ENCODE measurements around the gene GCLM. TPM values are rescaled to one million over a fixed set of nuclear protein-coding genes. Genes with fewer than 3 reads are reported as not detected.
"Not testable (repeated sequence)": the region's sequence is repeated elsewhere in the genome, so short reads cannot be mapped to it uniquely, and the experiment has no call there.

The GCLM gene, protein sequence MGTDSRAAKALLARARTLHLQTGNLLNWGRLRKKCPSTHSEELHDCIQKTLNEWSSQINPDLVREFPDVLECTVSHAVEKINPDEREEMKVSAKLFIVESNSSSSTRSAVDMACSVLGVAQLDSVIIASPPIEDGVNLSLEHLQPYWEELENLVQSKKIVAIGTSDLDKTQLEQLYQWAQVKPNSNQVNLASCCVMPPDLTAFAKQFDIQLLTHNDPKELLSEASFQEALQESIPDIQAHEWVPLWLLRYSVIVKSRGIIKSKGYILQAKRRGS
- 11.6 TPM for total RNA-seq

DNA sequence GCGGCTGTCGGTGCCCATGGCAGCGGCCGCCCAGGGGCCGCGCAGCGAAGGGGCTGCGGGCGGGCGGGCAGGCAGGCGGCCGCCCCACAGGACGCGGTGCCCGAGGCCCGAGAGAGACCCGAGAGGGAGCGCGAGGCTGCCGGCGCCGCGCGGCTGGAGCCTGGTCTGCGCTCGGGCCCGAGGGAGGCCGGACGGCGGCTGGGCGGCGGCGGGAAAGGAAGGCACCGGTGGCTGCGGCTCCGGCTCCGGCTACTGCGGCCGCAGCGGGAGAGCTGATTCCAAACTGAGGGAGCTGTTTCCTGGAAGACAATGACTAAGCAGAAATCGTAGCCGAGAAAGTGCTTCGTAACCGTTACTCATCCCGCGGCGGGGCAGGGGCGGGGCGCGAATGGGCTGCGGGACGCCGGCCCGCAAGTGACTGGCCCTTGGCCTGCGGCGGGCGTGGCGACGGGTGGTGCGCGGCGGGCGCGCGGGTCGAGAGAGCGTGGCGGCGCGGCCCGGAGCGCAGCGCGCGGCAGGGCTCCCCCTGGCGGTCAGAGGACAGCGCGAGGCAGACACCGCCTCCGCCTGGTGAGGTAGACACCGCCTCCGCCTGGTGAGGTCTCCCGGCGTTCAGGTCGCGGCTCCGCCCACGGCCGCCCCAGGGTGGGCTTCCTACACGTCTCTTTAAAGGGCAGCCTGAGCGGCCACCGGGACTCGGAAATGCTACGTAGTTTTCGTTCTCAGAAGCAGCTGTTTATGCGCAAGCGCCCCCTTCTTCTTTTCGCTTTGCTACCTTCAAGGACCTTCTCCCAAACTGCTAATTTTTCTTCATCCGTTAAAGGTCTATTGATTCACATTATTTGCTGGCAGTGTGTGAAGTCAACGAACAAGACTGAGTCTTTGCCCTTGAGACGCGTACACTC lies at the start of gene GCLM:
Gene GCLM, minus strand, starts transcription at position 285 of the 905 bp plus-strand sequence. Its CDS starts 267 bp downstream, at position 18.
- ATAC-seq = peak; percentile 98

DNA sequence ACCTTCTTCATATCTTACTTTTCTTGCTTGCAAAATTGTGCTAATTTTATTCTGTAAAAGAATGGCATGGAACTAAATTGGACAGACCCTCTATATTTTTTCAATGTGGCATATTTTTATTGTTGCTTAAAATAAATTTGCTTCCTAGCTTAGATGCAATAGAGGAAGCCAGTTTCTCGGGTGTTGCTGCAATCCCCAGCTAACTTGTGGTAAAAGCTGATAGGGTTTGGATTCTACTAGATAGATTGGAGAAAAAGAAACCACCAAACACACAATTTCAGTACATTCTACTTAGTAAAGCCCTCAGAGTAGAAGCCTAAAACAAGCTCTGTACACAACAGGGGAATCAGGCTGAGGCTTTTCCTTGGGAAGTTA lies 49.5 kb upstream of the GCLM start:
- no peak for ATAC-seq

DNA sequence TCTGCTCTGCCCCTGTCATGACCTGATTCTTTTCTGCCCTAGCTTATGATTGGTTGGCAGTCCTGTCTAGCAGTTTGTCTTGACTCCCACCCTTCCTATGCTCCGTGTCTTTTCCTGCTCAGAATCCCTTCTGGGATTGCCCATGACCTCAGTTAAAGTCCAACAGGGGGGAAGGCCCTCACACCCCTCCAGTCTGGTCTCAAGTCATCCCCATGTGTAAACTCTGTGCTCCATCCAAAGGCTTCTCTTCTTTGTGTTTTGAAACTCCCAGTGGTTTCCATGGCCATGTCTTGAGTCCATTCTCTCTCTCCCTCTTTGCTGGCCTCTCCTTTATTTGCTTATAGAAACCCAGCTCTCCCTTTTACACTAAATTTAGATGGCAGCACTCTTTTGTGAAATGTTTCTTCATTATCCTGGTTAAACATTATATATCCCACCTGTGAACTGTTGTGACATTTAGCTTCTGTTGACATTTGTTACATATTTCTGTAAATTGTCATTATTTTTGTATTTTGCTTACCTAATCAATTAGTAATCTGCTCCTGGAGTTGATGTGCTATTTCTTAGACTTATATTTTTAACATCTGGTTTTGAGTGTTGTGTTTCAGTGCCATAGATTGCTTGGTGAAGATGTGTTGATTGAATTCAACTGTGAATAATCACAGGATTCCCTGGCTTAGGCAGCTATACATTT lies 48.9 kb upstream of the GCLM start:
- ATAC-seq = no peak

DNA sequence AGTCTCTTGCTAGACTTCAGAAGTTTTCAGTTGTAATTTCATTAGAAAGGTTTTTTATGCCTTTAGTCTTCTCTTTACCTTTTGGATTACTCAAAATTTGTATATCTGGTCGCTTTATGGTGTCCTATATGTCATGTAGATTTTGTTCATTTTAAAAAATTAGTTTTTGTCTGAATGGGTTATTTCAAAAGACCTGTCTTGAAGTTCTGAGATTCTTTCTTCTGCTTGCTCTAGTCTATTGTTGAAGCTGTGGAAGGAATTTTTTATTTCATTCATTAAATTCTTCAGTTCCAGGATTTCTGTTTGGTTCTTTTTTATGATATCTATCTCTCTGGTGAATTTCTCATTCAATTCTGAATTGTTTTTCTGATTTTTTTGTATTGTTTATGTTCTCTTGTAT lies 46.5 kb upstream of the GCLM start:
- no peak for ATAC-seq

DNA sequence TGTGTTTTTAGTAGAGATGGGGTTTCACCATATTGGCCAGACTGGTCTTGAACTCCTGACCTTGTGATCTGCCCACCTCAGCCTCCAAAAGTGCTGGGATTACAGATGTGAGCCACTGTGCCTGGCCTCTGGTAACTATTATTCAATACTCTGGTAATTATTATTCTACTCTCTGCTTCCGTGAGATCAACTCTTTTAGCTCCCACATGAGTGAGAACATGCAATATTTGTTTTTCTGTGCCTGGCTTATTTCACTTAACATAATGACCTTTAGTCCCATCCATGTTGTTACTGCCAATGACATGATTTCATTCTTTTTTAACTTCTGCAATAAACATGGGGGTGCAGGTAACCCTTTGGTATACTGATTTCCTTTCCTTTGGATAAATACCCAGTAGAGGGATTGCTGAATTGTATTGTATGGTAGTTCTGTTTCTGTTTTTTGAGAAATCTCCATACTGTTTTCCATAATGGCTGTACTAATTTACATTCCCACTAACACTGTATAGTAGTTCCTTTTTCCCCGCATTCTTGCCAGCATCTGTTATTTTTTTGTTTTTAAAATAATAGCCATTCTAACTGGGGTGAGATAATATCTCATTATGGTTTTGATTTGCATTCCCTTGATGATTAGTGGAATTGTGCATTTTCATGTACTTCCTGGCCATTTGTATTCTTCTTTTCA lies 37.9 kb upstream of the GCLM start:
- ATAC-seq = not testable (repeated sequence)

DNA sequence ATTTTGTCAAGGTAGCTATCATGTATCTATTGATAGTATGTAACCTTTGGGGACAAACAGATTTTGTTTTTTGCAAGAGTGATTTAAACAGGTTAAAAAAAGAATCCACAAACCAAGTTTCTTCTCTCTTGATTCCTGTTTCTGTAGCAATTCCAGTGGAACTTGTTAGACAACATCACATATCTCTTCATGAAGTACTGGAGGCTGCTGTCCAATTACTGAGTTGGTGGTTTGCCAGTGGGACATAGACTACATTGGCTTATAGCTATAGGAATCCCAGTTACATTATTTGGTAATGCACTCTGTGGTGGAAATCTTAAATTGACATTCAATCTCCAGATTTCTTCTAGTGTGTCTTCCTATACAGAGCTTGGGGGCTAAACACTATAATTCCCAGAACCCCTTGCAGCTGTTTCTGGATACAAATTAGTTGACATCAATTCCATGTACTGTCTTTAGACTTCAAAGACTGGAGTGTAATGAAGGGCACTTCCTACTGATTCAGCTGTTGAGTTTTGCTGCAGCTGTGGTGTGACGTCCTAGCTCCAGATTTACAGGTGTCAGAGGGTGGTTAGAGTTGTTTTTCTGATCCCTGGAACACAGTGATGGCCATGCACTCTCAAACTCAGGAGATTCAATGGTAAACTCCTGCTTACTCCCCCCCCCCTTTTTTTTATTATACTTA lies 29.4 kb upstream of the GCLM start:
- peak; percentile 77 for ATAC-seq

DNA sequence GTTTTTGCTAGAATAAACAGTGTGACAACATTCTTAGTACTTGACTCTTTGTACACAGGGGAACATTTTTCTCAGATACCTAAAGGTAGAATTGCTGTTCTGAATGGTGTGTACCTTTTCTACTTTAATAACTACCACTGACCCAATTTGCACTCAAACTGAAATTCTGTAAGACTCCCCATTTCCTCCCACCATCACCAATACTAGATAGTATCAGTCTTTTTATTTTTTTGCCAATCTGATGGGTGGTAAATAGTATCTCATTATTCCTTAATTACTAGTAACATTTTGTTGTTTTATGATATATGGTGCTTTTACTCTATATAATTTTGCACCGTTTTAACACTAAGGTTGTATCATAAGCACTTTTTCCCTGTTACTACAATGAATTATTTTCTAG lies 28.8 kb upstream of the GCLM start:
- ATAC-seq = no peak

DNA sequence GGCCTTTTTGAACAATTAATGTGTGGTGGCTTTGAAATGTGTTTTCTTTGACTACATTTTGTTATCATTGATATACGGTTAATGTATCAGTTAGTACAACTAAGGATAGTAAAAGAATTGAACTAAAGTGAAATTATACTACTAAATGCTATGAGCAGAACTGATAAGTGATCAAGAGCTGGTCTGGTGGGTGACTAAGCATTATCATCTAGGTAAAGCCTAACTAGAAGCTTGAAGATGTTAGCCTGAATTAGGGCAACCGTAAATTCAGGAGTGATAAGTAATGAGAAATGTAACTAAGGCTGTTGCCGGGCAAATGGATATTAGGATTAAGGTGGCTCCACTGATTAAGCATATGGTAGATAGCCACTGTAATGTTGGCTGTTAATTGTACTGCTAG lies 16.0 kb upstream of the GCLM start:
- no peak for ATAC-seq

DNA sequence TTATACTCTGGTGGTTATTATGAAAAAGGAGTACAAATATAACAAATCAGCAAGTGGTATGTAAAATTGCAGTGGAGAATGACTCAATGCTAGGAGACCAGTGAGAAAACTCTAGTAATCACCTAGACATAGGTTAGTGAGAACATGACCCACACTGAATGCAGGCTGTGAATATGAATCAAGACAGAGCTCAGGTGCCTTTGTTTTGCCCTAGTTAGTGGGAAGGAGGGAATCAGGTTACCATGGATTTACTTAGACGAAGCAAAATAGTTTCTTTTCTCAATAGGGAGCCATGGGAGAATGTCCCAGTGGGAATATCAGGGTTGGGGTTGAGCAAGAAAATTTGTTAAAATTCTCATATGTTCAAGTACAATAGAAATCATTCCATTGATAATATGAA lies 10.6 kb upstream of the GCLM start:
- ATAC-seq = no peak

DNA sequence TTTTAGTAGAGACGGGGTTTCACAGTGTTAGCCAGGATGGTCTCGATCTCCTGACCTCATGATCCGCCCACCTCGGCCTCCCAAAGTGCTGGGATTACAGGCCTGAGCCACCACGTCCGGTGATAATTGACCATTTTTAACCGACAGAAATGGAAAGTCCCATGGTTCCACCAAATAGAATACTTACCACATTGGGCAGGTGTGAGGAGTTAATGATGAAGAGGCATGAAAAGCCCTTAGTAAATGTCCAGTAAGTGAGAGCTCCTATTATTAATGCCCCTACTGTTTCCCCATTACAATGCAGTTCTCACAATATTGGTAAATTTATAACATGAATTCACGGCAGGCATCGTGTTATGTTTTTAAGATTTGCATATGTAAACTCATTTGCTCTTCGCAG lies 8.1 kb upstream of the GCLM start:
- no peak for ATAC-seq

DNA sequence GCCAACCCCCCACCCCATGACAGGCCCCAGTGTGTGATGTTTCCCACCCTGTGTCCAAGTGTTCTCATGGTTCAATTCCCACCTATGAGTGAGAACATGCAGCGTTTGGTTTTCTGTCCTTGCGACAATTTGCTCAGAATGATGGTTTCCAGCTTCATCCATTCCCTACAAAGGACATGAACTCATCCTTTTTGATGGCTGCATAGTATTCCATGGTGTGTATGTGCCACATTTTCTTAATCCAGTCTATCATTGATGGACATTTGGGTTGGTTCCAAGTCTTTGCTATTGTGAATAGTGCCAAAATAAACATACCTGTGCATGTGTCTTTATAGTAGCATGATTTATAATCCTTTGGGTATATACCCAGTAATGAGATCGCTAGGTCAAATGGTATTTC lies 1.6 kb upstream of the GCLM start:
- not testable (repeated sequence) for ATAC-seq

DNA sequence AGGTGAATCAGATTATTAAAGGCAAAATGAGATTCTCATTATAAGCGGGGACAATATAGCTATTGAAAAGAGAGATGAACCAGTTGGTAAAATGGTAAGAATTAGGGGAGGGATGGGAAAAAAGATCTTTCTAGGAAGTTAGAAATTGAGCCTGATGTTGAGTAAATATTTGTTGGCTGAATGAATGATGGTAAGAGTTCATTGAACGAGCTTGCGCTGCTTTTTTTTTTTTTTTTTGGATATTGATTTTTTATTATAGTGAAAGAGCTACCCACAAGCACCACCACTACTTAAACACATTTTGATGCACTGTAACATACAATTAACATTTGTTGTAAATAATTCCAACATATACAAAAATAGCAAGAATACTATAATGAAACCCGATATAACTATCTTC lies 1.1 kb upstream of the GCLM start:
- ATAC-seq = no peak

DNA sequence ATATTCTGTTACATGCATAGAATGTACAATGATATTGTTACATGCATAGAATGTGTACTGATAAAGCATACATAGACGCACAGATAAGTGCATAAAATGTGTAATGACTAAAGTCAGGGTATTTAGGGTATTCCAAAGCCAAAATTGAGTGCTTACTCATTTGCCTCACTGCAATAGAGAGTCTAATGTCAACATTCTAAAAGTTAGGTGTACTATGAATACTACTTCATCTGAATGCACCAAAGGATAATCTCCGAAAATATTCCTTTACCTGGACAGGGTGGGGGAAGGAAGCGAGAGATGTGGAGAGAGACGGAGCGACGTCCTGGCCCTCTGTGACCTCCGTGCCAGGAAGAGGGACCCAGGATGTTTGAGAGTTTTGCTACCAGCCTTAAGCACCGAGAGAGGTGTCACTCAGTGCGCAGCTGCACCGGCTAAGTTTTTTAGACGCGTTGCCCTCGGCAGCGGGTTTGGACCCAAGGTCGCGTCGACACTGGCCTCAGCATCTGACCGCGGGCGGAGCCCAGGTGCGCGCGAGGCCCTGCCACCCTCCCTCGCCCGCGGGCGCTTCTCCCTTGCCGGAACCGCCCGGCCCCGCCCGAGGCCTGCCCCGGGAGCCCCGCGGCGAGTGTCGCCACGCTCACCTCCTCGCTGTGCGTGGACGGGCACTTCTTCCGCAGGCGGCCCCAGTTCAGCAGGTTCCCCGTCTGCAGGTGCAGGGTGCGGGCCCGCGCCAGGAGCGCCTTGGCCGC lies 660 bp downstream of the GCLM start:
- peak; percentile 57 for ATAC-seq

DNA sequence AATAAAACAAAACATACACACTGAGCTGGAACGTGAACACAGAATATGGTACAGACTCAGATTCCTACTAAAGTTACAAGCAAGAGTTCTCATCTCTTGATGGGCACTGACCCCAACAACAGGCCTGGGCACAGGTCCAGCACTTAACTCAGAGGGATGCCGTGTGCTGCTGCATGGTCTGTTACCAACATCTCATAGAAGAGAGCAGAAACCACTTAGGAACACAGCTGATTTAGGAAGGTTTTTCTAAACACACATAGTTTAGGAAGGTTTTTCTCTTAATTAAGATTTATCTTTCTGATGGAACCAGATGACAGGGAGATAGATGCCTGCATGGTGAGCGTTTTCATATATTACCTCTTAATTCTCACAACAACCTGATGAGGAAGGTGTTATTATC lies 1.5 kb downstream of the GCLM start:
- no peak for ATAC-seq

DNA sequence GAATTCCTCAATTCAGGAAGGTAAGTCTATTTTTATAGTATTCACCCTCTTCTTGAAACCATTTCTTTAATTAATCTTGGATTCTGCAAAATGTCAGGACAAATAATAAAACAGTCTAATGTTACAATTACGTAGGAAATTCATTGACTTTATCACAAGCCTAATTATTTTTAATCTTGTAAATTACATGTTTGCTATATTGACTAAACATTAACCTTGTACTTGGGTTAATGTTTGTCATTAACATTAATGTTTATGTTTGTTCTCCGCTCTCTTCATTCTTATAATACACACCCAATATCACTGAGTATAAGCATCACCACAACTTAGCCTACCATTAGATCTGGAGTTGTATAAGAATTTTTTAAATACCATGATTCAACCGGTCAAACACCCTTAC lies 2.8 kb downstream of the GCLM start:
- no peak for ATAC-seq

DNA sequence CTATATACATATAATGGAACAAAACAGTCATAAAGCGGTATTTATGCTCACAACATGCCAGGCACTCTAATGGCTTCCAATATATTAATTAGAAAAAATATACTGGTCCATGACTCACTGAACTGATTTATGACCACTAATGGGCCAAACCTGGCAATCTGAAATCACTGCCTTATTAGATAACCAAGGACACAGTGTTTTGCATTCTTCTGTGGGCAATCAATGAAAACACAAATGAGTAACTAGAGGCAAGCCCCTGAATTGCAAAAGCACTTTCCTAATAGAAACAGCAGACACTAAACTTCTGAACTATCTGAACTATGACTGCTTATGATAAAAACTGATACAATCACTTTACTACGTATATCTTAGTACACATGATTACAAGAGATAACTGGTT lies 3.5 kb downstream of the GCLM start:
- ATAC-seq = no peak

DNA sequence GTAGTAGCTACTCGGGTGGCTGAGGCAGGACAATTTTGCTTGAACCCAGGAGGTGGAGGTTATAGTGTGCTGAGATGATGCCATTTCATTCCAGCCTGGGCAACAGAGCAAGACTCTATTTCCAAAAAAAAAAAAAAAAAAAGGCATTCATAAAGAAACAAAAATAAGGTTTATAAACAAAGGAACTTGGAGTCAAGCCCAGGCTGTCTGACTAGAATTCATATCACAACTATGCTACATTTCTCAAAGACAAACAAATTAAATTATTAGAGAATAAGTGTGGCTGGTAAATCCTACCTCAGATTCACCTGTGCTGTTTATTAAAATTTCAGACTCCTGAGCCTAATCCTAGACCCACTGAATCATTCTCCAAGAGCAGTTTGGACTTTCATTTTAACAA lies 4.2 kb downstream of the GCLM start:
- no peak for ATAC-seq

DNA sequence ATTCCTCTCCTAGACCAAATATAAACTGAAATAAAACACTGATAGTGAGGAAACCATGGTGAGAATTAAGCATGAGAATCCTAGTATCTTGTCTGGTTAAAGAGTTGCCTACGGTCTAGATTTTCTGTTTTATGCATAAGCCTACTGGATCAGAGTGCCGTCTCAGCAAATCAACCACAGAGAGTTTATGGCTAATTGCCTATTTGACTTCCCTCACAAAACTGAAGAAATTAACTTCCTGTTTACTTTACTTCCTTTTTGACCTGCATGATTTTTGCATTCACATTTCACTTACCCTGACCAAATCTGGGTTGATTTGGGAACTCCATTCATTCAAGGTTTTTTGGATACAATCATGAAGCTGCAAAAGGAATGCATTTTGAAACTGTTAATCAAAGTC lies 5.0 kb downstream of the GCLM start:
- ATAC-seq = no peak

DNA sequence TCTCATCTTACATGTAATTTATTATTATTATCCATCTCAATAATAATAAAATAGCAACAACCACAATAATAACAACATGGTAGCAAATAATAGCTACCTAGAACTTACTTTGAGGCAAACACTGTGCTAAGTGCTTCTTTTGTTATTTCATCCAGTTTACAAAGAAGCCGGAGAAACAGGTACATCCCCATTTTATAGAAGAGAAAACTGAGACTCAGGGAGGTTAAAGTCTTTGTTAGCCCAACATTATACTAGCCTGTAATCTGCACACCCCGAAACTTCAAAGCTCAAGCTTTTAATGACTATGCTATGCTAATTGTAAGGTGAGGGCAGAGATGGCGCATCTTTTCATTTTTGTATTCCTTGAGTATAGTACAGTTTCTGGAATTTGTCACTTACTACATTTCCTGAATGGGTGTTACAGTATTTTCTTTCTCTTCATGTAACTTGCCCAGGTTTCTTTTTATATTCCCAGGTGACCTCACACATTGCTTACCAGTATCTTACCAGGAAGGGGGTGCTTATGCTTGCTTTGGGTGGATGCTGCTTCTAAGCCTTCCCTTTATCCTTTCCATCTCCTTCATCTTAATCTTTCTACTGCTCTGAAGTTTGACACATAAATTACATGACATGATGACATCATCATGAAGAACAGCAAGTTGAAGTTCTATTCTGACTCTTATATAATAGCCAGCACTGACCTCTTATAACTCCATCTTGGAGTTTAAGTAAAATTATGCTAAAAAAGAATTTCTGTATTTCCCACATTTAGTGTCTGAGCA lies 8.3 kb downstream of the GCLM start:
- no peak for ATAC-seq

DNA sequence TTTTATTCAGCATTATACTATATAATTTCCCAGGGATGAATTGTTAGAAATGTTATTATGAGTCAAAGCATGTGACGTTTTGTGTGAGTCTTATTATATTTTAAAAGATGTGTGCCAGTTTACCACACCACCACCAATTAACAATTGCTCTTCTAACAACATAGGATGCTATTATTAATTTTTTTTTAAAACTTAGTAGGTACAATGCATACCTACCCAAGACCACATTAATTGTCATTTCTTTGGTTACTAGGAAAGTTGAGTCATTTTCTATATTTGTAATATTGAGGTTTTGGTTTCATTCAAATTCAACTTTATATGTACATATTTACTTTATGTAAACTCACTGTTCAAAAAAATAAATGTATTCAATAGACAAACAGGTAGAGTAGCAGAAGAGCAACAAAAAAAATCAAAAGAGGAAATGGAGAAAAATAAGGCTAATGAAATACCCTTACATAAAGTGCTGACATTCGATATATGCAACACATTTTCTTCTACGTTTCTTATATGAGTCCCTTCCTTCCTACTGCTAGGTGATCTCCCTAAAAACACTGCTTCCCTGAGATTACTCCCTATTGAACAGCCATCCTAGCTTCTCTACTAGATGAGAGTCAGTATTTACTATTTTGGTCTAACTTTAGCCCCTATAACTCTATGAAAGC lies 9.6 kb downstream of the GCLM start:
- ATAC-seq = no peak

All from esophagus mucosa (tissue), 1 donor.